IMR-90 (cell line): ENCODE data around the gene PDGFD.

Source experiments
- CEBPB ChIP-seq: IDR thresholded peaks from 2 replicates; pipeline ENCODE4 v1.6.1; 2012; ENCODE audit warnings: low read depth, low read length, improper control_type of control experiment
- CTCF ChIP-seq: conservative IDR thresholded peaks from 2 replicates; pipeline ENCODE4 v1.5.1; 2012; ENCODE audit warnings: mild to moderate bottlenecking, low read depth, low read length, improper control_type of control experiment
- POLR2A ChIP-seq: IDR thresholded peaks from 2 replicates; pipeline ENCODE4 v1.6.1; 2012; ENCODE audit warnings: mild to moderate bottlenecking, low read depth, low read length
- SMC3 ChIP-seq: fragments of 150-350 bp; IDR thresholded peaks from 2 replicates; pipeline ENCODE4 v1.6.1; 2016; ENCODE audit warnings: low read depth, mild to moderate bottlenecking, antibody characterized with exemption, low read length, moderate library complexity

GRCh38 chr11:103894673-103895072 is 269.3 kb downstream of the PDGFD start:
- TF ChIP-seq CTCF (no peak), CEBPB (no peak), POLR2A (no peak), SMC3 (no peak)
